Keratinocyte (primary cell): ENCODE results near the gene FGF21. TPM values are rescaled to one million over a fixed set of nuclear protein-coding genes. Genes with fewer than 3 reads are reported as not detected.
"Not testable (repeated sequence)": the region's sequence is repeated elsewhere in the genome, so short reads cannot be mapped to it uniquely, and the experiment has no call there.

Source experiments
- DNase-seq: peaks from one replicate; pipeline ENCODE4 v3.0.0-alpha.2; 2011; ENCODE audit warnings: low read depth, missing footprints, low spot score
- FAIRE-seq: peaks from 2 replicates; lab custom pipeline; 2011; peaks lifted over from hg19 to GRCh38; lab: Jason Lieb, UNC
- H2AFZ ChIP-seq: 2 replicates; pipeline ENCODE4 v1.6.0; 2012; ENCODE audit warnings: low read length, control low read depth, inconsistent platforms; ENCODE audit not compliant: control insufficient read depth
- H3K27ac ChIP-seq: 2 replicates; pipeline ENCODE4 v1.5.1; 2011; ENCODE audit warnings: low read length; ENCODE audit not compliant: control insufficient read depth, insufficient read depth
- H3K27me3 ChIP-seq: 3 replicates; pipeline ENCODE4 v1.6.0; 2011; ENCODE audit warnings: low read length; ENCODE audit not compliant: control insufficient read depth, insufficient read depth; ENCODE audit errors: extremely low read depth
- H3K36me3 ChIP-seq, 2 experiments: 2 replicates in 1 of 2; 3 replicates in 1 of 2; pipeline ENCODE4 v1.5.1; 2011; ENCODE audit warnings: low read length in 2 of 2, mild to moderate bottlenecking in 1 of 2; ENCODE audit not compliant: control insufficient read depth in 2 of 2, insufficient read depth in 2 of 2; ENCODE audit errors: extremely low read depth in 1 of 2
- H3K4me1 ChIP-seq: 3 replicates; pipeline ENCODE4 v1.5.1; 2011; ENCODE audit warnings: low read length; ENCODE audit not compliant: control insufficient read depth, insufficient read depth; ENCODE audit errors: extremely low read depth
- H3K4me2 ChIP-seq: 3 replicates; pipeline ENCODE4 v1.6.0; 2011; ENCODE audit warnings: low read depth, low read length; ENCODE audit not compliant: control insufficient read depth, insufficient read depth; ENCODE audit errors: extremely low read depth
- H3K4me3 ChIP-seq, 3 experiments: fragments of 200-600 bp in 1 of 3; sonication (generic) in 1 of 3; 2 replicates in 2 of 3; 3 replicates in 1 of 3; pipeline ENCODE4 v1.5.1; 2011 to 2016; ENCODE audit warnings: low read length in 3 of 3, mild to moderate bottlenecking in 3 of 3, control low read depth in 2 of 3, inconsistent platforms in 1 of 3, low read depth in 1 of 3, mixed read lengths in 1 of 3, mixed run types in 1 of 3, moderate library complexity in 1 of 3; ENCODE audit not compliant: control insufficient read depth in 2 of 3, insufficient read depth in 2 of 3; ENCODE audit errors: extremely low read depth in 1 of 3
- H3K79me2 ChIP-seq: 2 replicates; pipeline ENCODE4 v1.6.0; 2012; ENCODE audit warnings: low read length; ENCODE audit not compliant: control insufficient read depth, insufficient read depth
- H3K9ac ChIP-seq: 3 replicates; pipeline ENCODE4 v1.6.0; 2011; ENCODE audit warnings: low read length; ENCODE audit not compliant: control insufficient read depth, insufficient read depth; ENCODE audit errors: extremely low read depth
- H3K9me1 ChIP-seq: 3 replicates; pipeline ENCODE4 v1.6.0; 2011; ENCODE audit warnings: low read length; ENCODE audit not compliant: control insufficient read depth, insufficient read depth; ENCODE audit errors: extremely low read depth
- H3K9me3 ChIP-seq: 2 replicates; pipeline ENCODE4 v1.5.1; 2012; ENCODE audit warnings: low read depth, low read length; ENCODE audit not compliant: control insufficient read depth
- H4K20me1 ChIP-seq: 3 replicates; pipeline ENCODE4 v1.6.0; 2011; ENCODE audit warnings: low read length; ENCODE audit not compliant: control insufficient read depth, insufficient read depth; ENCODE audit errors: extremely low read depth
- EZH2 ChIP-seq: IDR thresholded peaks from one replicate; pipeline ENCODE4 v1.6.1; 2012; ENCODE audit warnings: inconsistent platforms, mild to moderate bottlenecking, low read length, moderate library complexity
- dilution Hi-C: fragments of 300-500 bp; cut with MboI; formaldehyde crosslinking; loops from one replicate; pipeline ENCODE4 v1.7.0; 2020; ENCODE audit warnings: low sequenced_read_pairs; ENCODE audit not compliant: extremely low pct_ligation_motif_present
- polyA plus RNA-seq, 5 experiments: library from polyadenylated mRNA; depleted of rRNA in 3 of 5; stranded (reverse) in 3 of 5; stranded (forward) in 1 of 5; unstranded in 1 of 5; fragments of >200 nt; gene quantifications; 1 replicate in 1 of 5; 2 replicates in 3 of 5; 3 replicates in 1 of 5; pipeline versions ENCODE4 v1.2.1 to v1.2.3, GENCODE V29; 2011 to 2012; ENCODE audit warnings: missing spikeins in 2 of 5, low read depth in 1 of 5, low replicate concordance in 1 of 5
- TF ChIP-seq, protein P1 (sequence below), 3 experiments: IDR thresholded peaks in 1 of 3; conservative IDR thresholded peaks in 1 of 3; optimal IDR thresholded peaks in 1 of 3; 2 replicates in 2 of 3; 3 replicates in 1 of 3; pipeline versions ENCODE3 to v1.5.1; 2011; ENCODE audit warnings: low read length in 3 of 3, mild to moderate bottlenecking in 3 of 3, moderate library complexity in 2 of 3, control low read depth in 1 of 3, inconsistent platforms in 1 of 3; ENCODE audit not compliant: insufficient read depth in 2 of 3; ENCODE audit errors: extremely low read depth in 1 of 3

Gene FGF21
- polyA plus RNA-seq, 1 donor (not counting 4 experiments of a cell fraction or from before 2014, with no cell fraction given) = not detected

- DNase-seq (no peak), FAIRE-seq (no peak)
- Histone ChIP-seq H3K36me3 (no peaks in the 10 kb centered on the region), H3K9ac (no peak overlapping the region), H3K79me2 (peaks cover 4% of the 10 kb centered on the region), H3K9me3 (no peaks in the 10 kb centered on the region), H3K27me3 (no peaks in the 10 kb centered on the region), H3K27ac (no peak overlapping the region), H4K20me1 (no peaks in the 10 kb centered on the region), H3K4me2 (peak overlapping the region; percentile 96), H3K4me3 (peak overlapping the region in 2 of 3 experiments; percentile 26 to 32), H2AFZ (peak overlapping the region; percentile 13), H3K9me1 (no peaks in the 10 kb centered on the region), H3K4me1 (peaks cover 30% of the 10 kb centered on the region)
- TF ChIP-seq EZH2 = no peak
- TF ChIP-seq, protein P1, sequence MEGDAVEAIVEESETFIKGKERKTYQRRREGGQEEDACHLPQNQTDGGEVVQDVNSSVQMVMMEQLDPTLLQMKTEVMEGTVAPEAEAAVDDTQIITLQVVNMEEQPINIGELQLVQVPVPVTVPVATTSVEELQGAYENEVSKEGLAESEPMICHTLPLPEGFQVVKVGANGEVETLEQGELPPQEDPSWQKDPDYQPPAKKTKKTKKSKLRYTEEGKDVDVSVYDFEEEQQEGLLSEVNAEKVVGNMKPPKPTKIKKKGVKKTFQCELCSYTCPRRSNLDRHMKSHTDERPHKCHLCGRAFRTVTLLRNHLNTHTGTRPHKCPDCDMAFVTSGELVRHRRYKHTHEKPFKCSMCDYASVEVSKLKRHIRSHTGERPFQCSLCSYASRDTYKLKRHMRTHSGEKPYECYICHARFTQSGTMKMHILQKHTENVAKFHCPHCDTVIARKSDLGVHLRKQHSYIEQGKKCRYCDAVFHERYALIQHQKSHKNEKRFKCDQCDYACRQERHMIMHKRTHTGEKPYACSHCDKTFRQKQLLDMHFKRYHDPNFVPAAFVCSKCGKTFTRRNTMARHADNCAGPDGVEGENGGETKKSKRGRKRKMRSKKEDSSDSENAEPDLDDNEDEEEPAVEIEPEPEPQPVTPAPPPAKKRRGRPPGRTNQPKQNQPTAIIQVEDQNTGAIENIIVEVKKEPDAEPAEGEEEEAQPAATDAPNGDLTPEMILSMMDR (optimal IDR thresholded peaks at IDR 0.05 in 1 of 3, IDR thresholded peaks at IDR 0.05 in 1 of 3, conservative IDR thresholded peaks at IDR 0.05 in 1 of 3; ENCODE audit: extremely low read depth in 1 of 3, insufficient read depth in 2 of 3, low read length in 3 of 3) = no peak
- dilution Hi-C loops = no loop called here
These were observed 39.6 kb upstream of the FGF21 start for GRCh38 chr19:48715681-48716171.

- Histone ChIP-seq H2AFZ (peak overlapping the region; percentile 78), H3K4me1 (peaks cover 30% of the 10 kb centered on the region), H3K9me1 (no peaks in the 10 kb centered on the region), H3K27me3 (no peaks in the 10 kb centered on the region), H3K4me2 (peak overlapping the region; percentile 51), H3K36me3 (no peaks in the 10 kb centered on the region), H3K4me3 (peak overlapping the region in 1 of 3 experiments; percentile 38), H3K27ac (no peak overlapping the region), H3K9me3 (no peaks in the 10 kb centered on the region), H3K9ac (no peak overlapping the region), H4K20me1 (no peaks in the 10 kb centered on the region), H3K79me2 (peaks cover 4% of the 10 kb centered on the region)
- no peak for FAIRE-seq
- no peak for TF ChIP-seq EZH2
- TF ChIP-seq, protein P1 (optimal IDR thresholded peaks at IDR 0.05 in 1 of 3, IDR thresholded peaks at IDR 0.05 in 1 of 3, conservative IDR thresholded peaks at IDR 0.05 in 1 of 3; ENCODE audit: extremely low read depth in 1 of 3, insufficient read depth in 2 of 3, low read length in 3 of 3) = no peak
- dilution Hi-C loops = no loop called here
- DNase-seq = no peak
These were observed 38.6 kb upstream of the FGF21 start for GRCh38 chr19:48716562-48717291.

- not testable (repeated sequence) for FAIRE-seq
These were observed 37.2 kb upstream of the FGF21 start for GRCh38 chr19:48718106-48718505.

More at GRCh38 chr19:48718106-48718505, 37.2 kb upstream of the FGF21 start:
- H3K79me2 ChIP-seq, H3K4me3 ChIP-seq, H4K20me1 ChIP-seq, H2AFZ ChIP-seq, H3K27ac ChIP-seq, H3K4me2 ChIP-seq, DNase-seq, dilution Hi-C loops, H3K9me1 ChIP-seq, H3K27me3 ChIP-seq, H3K9ac ChIP-seq, H3K9me3 ChIP-seq, H3K36me3 ChIP-seq: not testable (repeated sequence)
- H3K4me1 ChIP-seq = peaks cover 29% of the 10 kb centered on the region
